ENCODE measurements around the gene UCN2.

Gene UCN2, protein sequence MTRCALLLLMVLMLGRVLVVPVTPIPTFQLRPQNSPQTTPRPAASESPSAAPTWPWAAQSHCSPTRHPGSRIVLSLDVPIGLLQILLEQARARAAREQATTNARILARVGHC

DNA sequence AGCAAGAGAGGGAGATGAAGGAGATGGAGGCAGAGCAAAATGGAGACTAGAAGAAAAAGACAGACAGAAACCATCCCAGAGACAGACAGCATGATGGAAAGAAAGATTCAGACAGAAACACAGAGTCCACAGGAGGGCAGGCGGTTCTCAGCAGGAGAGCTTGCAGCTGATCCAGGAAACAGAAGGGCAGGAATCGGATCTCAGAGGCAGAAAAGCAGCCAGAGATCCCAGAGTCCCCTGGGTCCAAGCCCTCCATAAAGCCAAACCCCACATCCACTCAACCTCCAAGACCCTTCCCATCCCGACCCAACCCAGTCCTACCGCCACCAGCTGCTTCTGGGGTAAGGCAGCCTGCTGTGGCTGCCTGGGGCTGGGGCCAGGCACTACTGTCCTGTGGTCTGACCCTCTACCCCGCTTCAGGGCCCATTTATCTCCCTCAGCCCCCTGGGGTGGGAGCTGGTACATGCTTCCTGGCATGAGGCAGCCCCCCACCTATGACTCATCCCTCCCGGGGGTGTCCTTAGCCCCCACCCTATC lies at the start of gene UCN2:
Gene UCN2 (minus strand): TSS at position 400 of the 537 bp plus-strand sequence. CDS start 657 bp downstream, outside the sequence.
- TF ChIP-seq TCF12 (IDR thresholded peaks at IDR 0.05; ENCODE audit: low read depth) (no peak), NFIC (IDR thresholded peaks at IDR 0.05) (no peak), CEBPB (IDR thresholded peaks at IDR 0.05) (no peak), EP300 (IDR thresholded peaks at IDR 0.05; ENCODE audit: borderline replicate concordance) (no peak), FOXM1 (IDR thresholded peaks at IDR 0.05; ENCODE audit: borderline replicate concordance, low read depth) (no peak), TEAD4 (IDR thresholded peaks at IDR 0.05) (no peak), TAF1 (IDR thresholded peaks at IDR 0.05; ENCODE audit: low read depth) (no peak), RAD21 (IDR thresholded peaks at IDR 0.05; ENCODE audit: low read depth) (no peak), YY1 (IDR thresholded peaks at IDR 0.05; ENCODE audit: low read depth) (no peak), ZBTB7A (IDR thresholded peaks at IDR 0.05; ENCODE audit: low read depth) (no peak), EGR1 (IDR thresholded peaks at IDR 0.05) (no peak), CREB1 (IDR thresholded peaks at IDR 0.05; ENCODE audit: low read depth) (no peak)
- TF ChIP-seq, protein P1, sequence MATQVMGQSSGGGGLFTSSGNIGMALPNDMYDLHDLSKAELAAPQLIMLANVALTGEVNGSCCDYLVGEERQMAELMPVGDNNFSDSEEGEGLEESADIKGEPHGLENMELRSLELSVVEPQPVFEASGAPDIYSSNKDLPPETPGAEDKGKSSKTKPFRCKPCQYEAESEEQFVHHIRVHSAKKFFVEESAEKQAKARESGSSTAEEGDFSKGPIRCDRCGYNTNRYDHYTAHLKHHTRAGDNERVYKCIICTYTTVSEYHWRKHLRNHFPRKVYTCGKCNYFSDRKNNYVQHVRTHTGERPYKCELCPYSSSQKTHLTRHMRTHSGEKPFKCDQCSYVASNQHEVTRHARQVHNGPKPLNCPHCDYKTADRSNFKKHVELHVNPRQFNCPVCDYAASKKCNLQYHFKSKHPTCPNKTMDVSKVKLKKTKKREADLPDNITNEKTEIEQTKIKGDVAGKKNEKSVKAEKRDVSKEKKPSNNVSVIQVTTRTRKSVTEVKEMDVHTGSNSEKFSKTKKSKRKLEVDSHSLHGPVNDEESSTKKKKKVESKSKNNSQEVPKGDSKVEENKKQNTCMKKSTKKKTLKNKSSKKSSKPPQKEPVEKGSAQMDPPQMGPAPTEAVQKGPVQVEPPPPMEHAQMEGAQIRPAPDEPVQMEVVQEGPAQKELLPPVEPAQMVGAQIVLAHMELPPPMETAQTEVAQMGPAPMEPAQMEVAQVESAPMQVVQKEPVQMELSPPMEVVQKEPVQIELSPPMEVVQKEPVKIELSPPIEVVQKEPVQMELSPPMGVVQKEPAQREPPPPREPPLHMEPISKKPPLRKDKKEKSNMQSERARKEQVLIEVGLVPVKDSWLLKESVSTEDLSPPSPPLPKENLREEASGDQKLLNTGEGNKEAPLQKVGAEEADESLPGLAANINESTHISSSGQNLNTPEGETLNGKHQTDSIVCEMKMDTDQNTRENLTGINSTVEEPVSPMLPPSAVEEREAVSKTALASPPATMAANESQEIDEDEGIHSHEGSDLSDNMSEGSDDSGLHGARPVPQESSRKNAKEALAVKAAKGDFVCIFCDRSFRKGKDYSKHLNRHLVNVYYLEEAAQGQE (IDR thresholded peaks at IDR 0.05; ENCODE audit: low read depth): no peak
- TF ChIP-seq, protein P2, sequence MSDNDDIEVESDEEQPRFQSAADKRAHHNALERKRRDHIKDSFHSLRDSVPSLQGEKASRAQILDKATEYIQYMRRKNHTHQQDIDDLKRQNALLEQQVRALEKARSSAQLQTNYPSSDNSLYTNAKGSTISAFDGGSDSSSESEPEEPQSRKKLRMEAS (IDR thresholded peaks at IDR 0.05): no peak
- TF ChIP-seq, protein P3, sequence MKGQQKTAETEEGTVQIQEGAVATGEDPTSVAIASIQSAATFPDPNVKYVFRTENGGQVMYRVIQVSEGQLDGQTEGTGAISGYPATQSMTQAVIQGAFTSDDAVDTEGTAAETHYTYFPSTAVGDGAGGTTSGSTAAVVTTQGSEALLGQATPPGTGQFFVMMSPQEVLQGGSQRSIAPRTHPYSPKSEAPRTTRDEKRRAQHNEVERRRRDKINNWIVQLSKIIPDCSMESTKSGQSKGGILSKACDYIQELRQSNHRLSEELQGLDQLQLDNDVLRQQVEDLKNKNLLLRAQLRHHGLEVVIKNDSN (IDR thresholded peaks at IDR 0.05): no peak

DNA sequence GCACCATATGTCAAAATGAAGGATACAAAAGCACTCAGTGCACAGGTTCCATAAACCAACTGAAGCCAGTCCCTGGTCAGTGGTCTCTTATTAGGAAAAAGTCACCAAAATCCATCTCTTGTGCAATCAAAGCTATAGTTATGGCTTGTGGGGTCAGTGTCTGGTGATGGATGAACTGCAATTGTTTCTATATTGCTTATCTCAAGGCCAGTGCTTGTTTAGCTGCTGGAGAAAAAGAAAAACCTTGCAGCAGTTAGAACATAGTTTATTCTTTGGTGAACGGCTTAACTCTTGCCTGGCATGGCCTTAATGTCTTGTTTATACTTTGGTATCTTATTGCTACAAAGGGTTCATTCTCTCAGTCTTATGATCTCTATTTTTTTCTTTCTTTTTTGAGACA lies 48.7 kb upstream of the UCN2 start:
- TF ChIP-seq NFIC (IDR thresholded peaks at IDR 0.05) (no peak), TEAD4 (IDR thresholded peaks at IDR 0.05) (no peak), CREB1 (IDR thresholded peaks at IDR 0.05; ENCODE audit: low read depth) (no peak), TAF1 (IDR thresholded peaks at IDR 0.05; ENCODE audit: low read depth) (no peak), CEBPB (IDR thresholded peaks at IDR 0.05) (no peak), EP300 (IDR thresholded peaks at IDR 0.05; ENCODE audit: borderline replicate concordance) (no peak), YY1 (IDR thresholded peaks at IDR 0.05; ENCODE audit: low read depth) (no peak), EGR1 (IDR thresholded peaks at IDR 0.05) (no peak), ZBTB7A (IDR thresholded peaks at IDR 0.05; ENCODE audit: low read depth) (no peak), RAD21 (IDR thresholded peaks at IDR 0.05; ENCODE audit: low read depth) (no peak), FOXM1 (IDR thresholded peaks at IDR 0.05; ENCODE audit: borderline replicate concordance, low read depth) (no peak), TCF12 (IDR thresholded peaks at IDR 0.05; ENCODE audit: low read depth) (no peak)
- TF ChIP-seq, protein P2 (IDR thresholded peaks at IDR 0.05): no peak
- TF ChIP-seq, protein P1 (IDR thresholded peaks at IDR 0.05; ENCODE audit: low read depth): no peak
- TF ChIP-seq, protein P3 (IDR thresholded peaks at IDR 0.05): no peak

DNA sequence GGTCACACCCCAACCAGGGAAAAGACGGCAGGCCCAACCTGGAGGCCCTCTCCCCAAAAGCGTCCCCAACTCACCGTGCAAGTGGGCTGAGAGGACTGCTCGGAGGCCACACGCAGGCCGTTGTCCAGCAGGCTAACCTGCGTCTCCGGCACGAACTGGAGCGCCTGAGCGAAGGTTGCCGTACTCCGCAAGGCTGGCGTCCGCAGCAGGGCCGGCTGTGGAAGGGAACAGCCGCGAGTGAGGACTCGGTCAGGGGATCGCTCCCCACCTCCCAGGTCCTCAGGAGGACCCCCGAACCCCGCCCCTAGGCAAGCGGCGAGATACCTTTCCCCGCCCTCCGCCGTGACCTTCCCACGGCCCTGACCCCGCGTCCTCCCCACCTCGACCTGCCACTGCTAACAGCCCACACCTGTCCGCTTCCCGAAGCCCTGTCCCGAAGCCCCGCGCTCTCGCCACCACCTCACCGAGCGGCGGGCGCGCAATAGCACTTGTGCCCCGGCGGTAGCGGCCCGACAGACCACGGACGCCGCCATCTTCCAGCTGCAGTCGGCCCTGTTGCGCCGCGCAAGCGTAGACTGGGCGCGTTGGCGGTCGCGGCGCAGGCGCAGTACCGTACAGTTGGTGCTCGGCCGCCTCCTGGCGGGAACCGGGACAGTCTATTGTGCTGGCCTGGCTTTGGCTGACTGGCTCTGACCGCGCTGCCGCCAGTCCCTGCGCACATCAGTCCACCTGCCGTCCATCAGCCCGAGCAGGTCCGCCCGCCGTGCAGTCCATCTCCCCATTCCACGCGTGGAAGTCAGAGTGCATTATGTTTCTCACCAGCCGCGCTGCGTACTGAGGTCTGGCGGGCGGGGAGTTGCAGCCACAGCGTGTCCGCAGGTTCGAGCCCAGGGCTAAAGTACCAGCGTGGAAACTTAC lies 45.8 kb upstream of the UCN2 start, which contains the start of gene UQCRC1:
Gene UQCRC1 (minus strand): TSS at position 559 of the 918 bp plus-strand sequence. CDS start 26 bp downstream, at position 533.
- TF ChIP-seq ZBTB7A (IDR thresholded peaks at IDR 0.05; ENCODE audit: low read depth): no peak
- 0 out of 2 replicates have a peak, but pooled peaks have one; percentile 31 for TF ChIP-seq TEAD4 (IDR thresholded peaks at IDR 0.05)
- TF ChIP-seq TCF12 (IDR thresholded peaks at IDR 0.05; ENCODE audit: low read depth): 0 out of 2 replicates have a peak, but pooled peaks have one; percentile 49
- TF ChIP-seq CREB1 (IDR thresholded peaks at IDR 0.05; ENCODE audit: low read depth): no peak
- peak; percentile 97 for TF ChIP-seq YY1 (IDR thresholded peaks at IDR 0.05; ENCODE audit: low read depth)
- TF ChIP-seq, protein P1 (IDR thresholded peaks at IDR 0.05; ENCODE audit: low read depth): no peak
- TF ChIP-seq, protein P3 (IDR thresholded peaks at IDR 0.05): no peak
- peak; percentile 33; the same call in 1 of the 2 replicates for TF ChIP-seq RAD21 (IDR thresholded peaks at IDR 0.05; ENCODE audit: low read depth)
- no peak; the same call in 1 of the 2 replicates for TF ChIP-seq EP300 (IDR thresholded peaks at IDR 0.05; ENCODE audit: borderline replicate concordance)
- TF ChIP-seq FOXM1 (IDR thresholded peaks at IDR 0.05; ENCODE audit: borderline replicate concordance, low read depth): no peak
- peak; percentile 87 for TF ChIP-seq EGR1 (IDR thresholded peaks at IDR 0.05)
- TF ChIP-seq, protein P2 (IDR thresholded peaks at IDR 0.05): peak; percentile 88
- TF ChIP-seq TAF1 (IDR thresholded peaks at IDR 0.05; ENCODE audit: low read depth): peak; percentile 96
- no peak for TF ChIP-seq NFIC (IDR thresholded peaks at IDR 0.05)
- TF ChIP-seq CEBPB (IDR thresholded peaks at IDR 0.05): no peak

Data from Ishikawa (cell line).